ENCODE measurements around the gene MYO5B. TPM values are rescaled to one million over a fixed set of nuclear protein-coding genes. Genes with fewer than 3 reads are reported as not detected.

The MYO5B gene
- total RNA-seq, 1 donor = under 0.01 TPM

DNA sequence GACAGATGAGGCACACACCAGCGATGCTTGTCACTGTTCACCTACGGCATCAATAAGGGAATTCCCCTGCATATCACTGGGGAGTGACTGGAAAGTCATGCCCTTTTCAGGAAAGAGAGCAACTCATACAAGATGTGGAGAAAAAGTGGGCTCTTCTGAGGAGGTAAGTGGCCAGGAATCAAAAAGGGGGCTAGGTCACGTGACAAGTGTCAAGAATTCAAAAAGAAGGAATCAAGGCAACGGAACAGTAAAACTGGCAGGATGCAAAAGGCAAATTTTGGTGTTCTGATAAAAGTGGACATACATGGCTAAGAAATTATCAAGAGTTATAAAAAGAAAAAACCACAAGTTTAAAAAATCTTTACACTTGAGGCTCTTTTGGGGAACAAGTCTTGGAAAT, 190.9 kb downstream of the MYO5B start:
- TF ChIP-seq CTCF (IDR thresholded peaks at IDR 0.05; ENCODE audit: insufficient read depth, low read depth, low read length) = no peak
- no peak overlapping the region for H3K4me3 ChIP-seq (ENCODE audit: low read depth, low read length)
- DNase-seq (ENCODE audit: low read depth) = no peak

DNA sequence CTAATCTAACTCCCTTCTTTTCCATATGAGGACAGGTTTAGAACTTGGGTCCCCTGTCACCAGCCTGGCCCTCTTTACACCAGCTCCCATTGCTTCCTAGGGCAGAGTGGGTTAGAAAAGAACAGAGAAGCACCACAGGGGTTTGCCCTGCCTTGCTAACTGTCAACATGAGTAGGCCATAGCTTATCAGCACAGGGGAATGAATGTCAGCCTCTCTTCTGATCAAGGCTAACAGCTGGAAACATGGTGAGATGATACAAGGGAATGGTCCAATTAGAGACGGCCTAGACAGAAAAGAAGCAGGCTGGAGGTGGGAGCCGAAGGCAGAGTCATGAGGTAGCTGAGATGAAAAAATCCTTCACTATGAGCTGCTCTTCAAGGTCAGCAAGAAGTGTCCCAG, 192.2 kb downstream of the MYO5B start:
- H3K4me3 ChIP-seq (ENCODE audit: low read depth, low read length) = no peak overlapping the region
- DNase-seq (ENCODE audit: low read depth) = no peak
- no peak for TF ChIP-seq CTCF (IDR thresholded peaks at IDR 0.05; ENCODE audit: insufficient read depth, low read depth, low read length)

DNA sequence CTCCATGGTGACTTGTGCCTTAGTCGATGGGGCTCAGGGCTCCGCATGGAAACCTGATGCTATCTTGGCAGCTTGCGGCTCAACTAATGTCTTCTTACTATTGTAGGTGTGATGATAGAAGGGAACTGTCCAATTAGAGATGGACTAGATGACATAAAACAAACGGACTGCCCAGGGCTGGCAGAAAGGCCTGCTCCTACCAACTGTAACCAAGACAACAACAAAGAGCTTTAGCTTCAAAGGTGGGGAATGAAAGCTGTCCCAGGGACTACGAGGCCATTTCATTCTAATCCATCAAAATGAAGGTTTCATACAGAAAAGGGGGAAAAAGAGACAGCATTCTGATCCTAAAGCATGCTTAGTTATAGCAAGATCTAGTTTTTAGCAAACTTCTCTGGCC, 194.7 kb downstream of the MYO5B start:
- DNase-seq (ENCODE audit: low read depth) = no peak
- H3K4me3 ChIP-seq (ENCODE audit: low read depth, low read length) = no peak overlapping the region
- no peak for TF ChIP-seq CTCF (IDR thresholded peaks at IDR 0.05; ENCODE audit: insufficient read depth, low read depth, low read length)

GRCh38 chr18:49999128-49999527, 195.8 kb downstream of the MYO5B start:
- no peak overlapping the region for H3K4me3 ChIP-seq (ENCODE audit: low read depth, low read length)
- no peak for TF ChIP-seq CTCF (IDR thresholded peaks at IDR 0.05; ENCODE audit: insufficient read depth, low read depth, low read length)
- no peak for DNase-seq (ENCODE audit: low read depth)

DNA sequence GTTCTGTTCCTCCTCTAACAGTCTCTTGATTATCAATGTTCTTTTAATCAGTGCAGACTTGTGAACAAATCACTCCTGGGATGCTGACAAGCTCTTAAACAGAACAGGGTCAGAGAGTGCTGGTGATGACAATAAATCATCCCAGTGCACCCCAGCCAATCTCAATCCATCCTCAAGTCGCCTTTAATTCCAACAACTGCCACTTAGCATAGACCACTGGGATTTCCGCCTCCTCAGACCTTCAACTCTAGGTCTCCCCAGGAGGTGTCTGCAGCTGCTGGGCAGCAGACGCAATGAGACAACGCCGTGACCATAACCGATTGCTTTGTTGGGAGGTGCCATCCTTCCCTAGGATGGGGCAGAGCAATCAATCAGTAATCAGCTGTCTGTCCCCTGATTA, 197.4 kb downstream of the MYO5B start:
- DNase-seq (ENCODE audit: low read depth) = no peak
- no peak overlapping the region for H3K4me3 ChIP-seq (ENCODE audit: low read depth, low read length)
- TF ChIP-seq CTCF (IDR thresholded peaks at IDR 0.05; ENCODE audit: insufficient read depth, low read depth, low read length) = no peak

- no peak for TF ChIP-seq CTCF (IDR thresholded peaks at IDR 0.05; ENCODE audit: insufficient read depth, low read depth, low read length)
- DNase-seq (ENCODE audit: low read depth) = no peak
- H3K4me3 ChIP-seq (ENCODE audit: low read depth, low read length) = no peak overlapping the region
These were observed 200.5 kb downstream of the MYO5B start for GRCh38 chr18:49994410-49994809.

GRCh38 chr18:49993299-49993698, 201.6 kb downstream of the MYO5B start:
- H3K4me3 ChIP-seq (ENCODE audit: low read depth, low read length) = no peak overlapping the region
- TF ChIP-seq CTCF (IDR thresholded peaks at IDR 0.05; ENCODE audit: insufficient read depth, low read depth, low read length) = no peak
- DNase-seq (ENCODE audit: low read depth) = no peak
